ENCODE measurements around the gene ADIG.

ADIG gene

GRCh38 chr20:38588303-38588702, 7.3 kb downstream of the ADIG start:
- Histone ChIP-seq H3K4me3 (ENCODE audit: low read length) (no peak overlapping the region), H3K9me3 (replicated peaks; ENCODE audit: insufficient read depth, low read length) (no peaks in the 10 kb centered on the region), H3F3A (ENCODE audit: insufficient read depth, low read length) (no peaks in the 10 kb centered on the region), H3K27ac (ENCODE audit: low read length) (no peak overlapping the region), H3K9ac (ENCODE audit: low read length) (no peak overlapping the region), H2AFZ (ENCODE audit: low read length) (no peak overlapping the region), H4K20me1 (ENCODE audit: insufficient read depth, low read length) (no peaks in the 10 kb centered on the region), H3K9me2 (replicated peaks; ENCODE audit: insufficient read depth, low read length) (no peaks in the 10 kb centered on the region), H3K4me2 (ENCODE audit: low read depth, low read length) (no peak overlapping the region), H3K36me3 (replicated peaks; ENCODE audit: insufficient read depth, low read length) (no peaks in the 10 kb centered on the region), H3K27me3 (replicated peaks; ENCODE audit: insufficient read depth, low read length) (no peaks in the 10 kb centered on the region), H3K4me1 (ENCODE audit: low read length) (no peaks in the 10 kb centered on the region), H3K79me2 (ENCODE audit: low read length) (no peaks in the 10 kb centered on the region)
- TF ChIP-seq EZH2 (optimal IDR thresholded peaks at IDR 0.05; ENCODE audit: low read depth, low read length) (no peak), CTCF (IDR thresholded peaks at IDR 0.05; ENCODE audit: low read length) (no peak), EZH2phosphoT487 (IDR thresholded peaks at IDR 0.05; ENCODE audit: low read length) (no peak)
- DNase-seq = no peak

GRCh38 chr20:38589351-38589750, 8.4 kb downstream of the ADIG start:
- no peak for TF ChIP-seq EZH2phosphoT487 (IDR thresholded peaks at IDR 0.05; ENCODE audit: low read length)
- no peak for TF ChIP-seq EZH2 (optimal IDR thresholded peaks at IDR 0.05; ENCODE audit: low read depth, low read length)
- TF ChIP-seq CTCF (IDR thresholded peaks at IDR 0.05; ENCODE audit: low read length) = no peak
- no peak for DNase-seq
- H3K4me1 ChIP-seq (ENCODE audit: low read length) = no peaks in the 10 kb centered on the region
- H4K20me1 ChIP-seq (ENCODE audit: insufficient read depth, low read length) = no peaks in the 10 kb centered on the region
- no peaks in the 10 kb centered on the region for H3K27me3 ChIP-seq (replicated peaks; ENCODE audit: insufficient read depth, low read length)
- H3K9me3 ChIP-seq (replicated peaks; ENCODE audit: insufficient read depth, low read length) = no peaks in the 10 kb centered on the region
- H2AFZ ChIP-seq (ENCODE audit: low read length) = no peak overlapping the region
- no peaks in the 10 kb centered on the region for H3F3A ChIP-seq (ENCODE audit: insufficient read depth, low read length)
- H3K4me3 ChIP-seq (ENCODE audit: low read length) = no peak overlapping the region
- H3K27ac ChIP-seq (ENCODE audit: low read length) = no peak overlapping the region
- H3K79me2 ChIP-seq (ENCODE audit: low read length) = no peaks in the 10 kb centered on the region
- no peak overlapping the region for H3K4me2 ChIP-seq (ENCODE audit: low read depth, low read length)
- H3K9ac ChIP-seq (ENCODE audit: low read length) = no peak overlapping the region
- H3K36me3 ChIP-seq (replicated peaks; ENCODE audit: insufficient read depth, low read length) = no peaks in the 10 kb centered on the region
- no peaks in the 10 kb centered on the region for H3K9me2 ChIP-seq (replicated peaks; ENCODE audit: insufficient read depth, low read length)

- TF ChIP-seq CTCF (IDR thresholded peaks at IDR 0.05; ENCODE audit: low read length) (no peak), EZH2 (optimal IDR thresholded peaks at IDR 0.05; ENCODE audit: low read depth, low read length) (no peak), EZH2phosphoT487 (IDR thresholded peaks at IDR 0.05; ENCODE audit: low read length) (no peak)
- no peaks in the 10 kb centered on the region for H3K36me3 ChIP-seq (replicated peaks; ENCODE audit: insufficient read depth, low read length)
- no peaks in the 10 kb centered on the region for H3F3A ChIP-seq (ENCODE audit: insufficient read depth, low read length)
- H3K9me3 ChIP-seq (replicated peaks; ENCODE audit: insufficient read depth, low read length) = no peaks in the 10 kb centered on the region
- no peak overlapping the region for H3K4me2 ChIP-seq (ENCODE audit: low read depth, low read length)
- H3K4me1 ChIP-seq (ENCODE audit: low read length) = no peaks in the 10 kb centered on the region
- H3K9ac ChIP-seq (ENCODE audit: low read length) = no peak overlapping the region
- no peak for DNase-seq
- H4K20me1 ChIP-seq (ENCODE audit: insufficient read depth, low read length) = no peaks in the 10 kb centered on the region
- no peak overlapping the region for H2AFZ ChIP-seq (ENCODE audit: low read length)
- no peaks in the 10 kb centered on the region for H3K9me2 ChIP-seq (replicated peaks; ENCODE audit: insufficient read depth, low read length)
- no peaks in the 10 kb centered on the region for H3K79me2 ChIP-seq (ENCODE audit: low read length)
- H3K27me3 ChIP-seq (replicated peaks; ENCODE audit: insufficient read depth, low read length) = no peaks in the 10 kb centered on the region
- H3K27ac ChIP-seq (ENCODE audit: low read length) = no peak overlapping the region
- H3K4me3 ChIP-seq (ENCODE audit: low read length) = no peak overlapping the region
Measured at GRCh38 chr20:38589967-38590675, 9.1 kb downstream of the ADIG start.

All from MM.1S (cell line).